HepG2 (cell line): Measurements from ENCODE around the gene PFKFB4. TPM values are rescaled to one million over a fixed set of nuclear protein-coding genes. Genes with fewer than 3 reads are reported as not detected.

ENCODE experiments used
- AGO1 ChIP-seq: fragments of 200-400 bp; formaldehyde crosslinking; IDR thresholded peaks from 2 replicates; pipeline ENCODE4 v1.6.1; 2017; ENCODE audit warnings: mild to moderate bottlenecking, low read depth, low read length, moderate library complexity; ENCODE audit not compliant: poor library complexity, severe bottlenecking
- ATF3 ChIP-seq: sonication (generic); formaldehyde crosslinking; IDR thresholded peaks from 2 replicates; pipeline ENCODE4 v1.4.0; 2020; ENCODE audit warnings: missing genetic modification reagents
- CBX2 ChIP-seq, 2 experiments: fragments of 200-600 bp in 1 of 2; sonication (generic); formaldehyde crosslinking in 1 of 2; IDR thresholded peaks; 2 replicates each; pipeline versions ENCODE4 v1.7.0 to v1.8.1; 2018 to 2022; ENCODE audit warnings: low read depth in 2 of 2, low read length in 1 of 2, mild to moderate bottlenecking in 1 of 2, missing genetic modification reagents in 1 of 2
- DRAP1 ChIP-seq: IDR thresholded peaks from 2 replicates; pipeline ENCODE4 v1.6.1; 2016; ENCODE audit warnings: missing genetic modification reagents, missing compliant biosample characterization
- E2F2 ChIP-seq: sonication (generic); formaldehyde crosslinking; IDR thresholded peaks from 2 replicates; pipeline ENCODE4 v1.4.0; 2020; ENCODE audit warnings: missing genetic modification reagents, borderline replicate concordance
- ESRRA ChIP-seq: sonication (generic); formaldehyde crosslinking; IDR thresholded peaks from 2 replicates; pipeline ENCODE4 v1.5.1; 2020; ENCODE audit warnings: mild to moderate bottlenecking, low read depth, missing genetic modification reagents
- GMEB2 ChIP-seq: IDR thresholded peaks from 2 replicates; pipeline ENCODE4 v1.6.1; 2016; ENCODE audit warnings: missing biosample characterization, missing genetic modification reagents, low read depth
- HHEX ChIP-seq: IDR thresholded peaks from 2 replicates; pipeline ENCODE4 v1.6.1; 2016; ENCODE audit warnings: control low read depth
- HNRNPLL ChIP-seq: fragments of 200-400 bp; formaldehyde crosslinking; IDR thresholded peaks from 2 replicates; pipeline ENCODE4 v1.6.1; 2017; ENCODE audit warnings: mild to moderate bottlenecking, low read depth, low read length; ENCODE audit not compliant: poor library complexity, severe bottlenecking
- HOXA5 ChIP-seq: sonication (generic); formaldehyde crosslinking; IDR thresholded peaks from 2 replicates; pipeline ENCODE4 v1.4.0; 2020; ENCODE audit warnings: missing genetic modification reagents
- JUND ChIP-seq: sonication (generic); formaldehyde crosslinking; IDR thresholded peaks from 2 replicates; pipeline ENCODE4 v1.8.0; 2022; ENCODE audit warnings: mild to moderate bottlenecking, missing genetic modification reagents
- NFE2L2 ChIP-seq: fragments of 150-350 bp; IDR thresholded peaks from 2 replicates; pipeline ENCODE4 v1.6.1; 2014; ENCODE audit warnings: low read length
- PITX1 ChIP-seq: sonication (generic); formaldehyde crosslinking; IDR thresholded peaks from 2 replicates; pipeline ENCODE4 v1.5.1; 2020; ENCODE audit warnings: mild to moderate bottlenecking, missing genetic modification reagents
- RBFOX2 ChIP-seq: fragments of 200-400 bp; formaldehyde crosslinking; IDR thresholded peaks from 2 replicates; pipeline ENCODE4 v1.6.1; 2017; ENCODE audit warnings: low read depth, mild to moderate bottlenecking, low read length
- REL ChIP-seq: sonication (generic); formaldehyde crosslinking; conservative IDR thresholded peaks from 2 replicates; pipeline ENCODE4 v1.8.0; 2022; ENCODE audit warnings: mild to moderate bottlenecking, missing genetic modification reagents, moderate library complexity
- REPIN1 ChIP-seq: sonication (generic); formaldehyde crosslinking; IDR thresholded peaks from 2 replicates; pipeline ENCODE4 v1.8.0; 2022; ENCODE audit warnings: missing genetic modification reagents, low read depth, mild to moderate bottlenecking, borderline replicate concordance
- SKI ChIP-seq: fragments of 450-650 bp; IDR thresholded peaks from one replicate; pipeline ENCODE4 v1.6.1; 2018; ENCODE audit warnings: mild to moderate bottlenecking; ENCODE audit not compliant: partially characterized antibody
- ZBTB14 ChIP-seq: sonication (generic); formaldehyde crosslinking; IDR thresholded peaks from 2 replicates; pipeline ENCODE4 v1.4.0; 2020; ENCODE audit warnings: missing genetic modification reagents
- ZNF710 ChIP-seq: sonication (generic); formaldehyde crosslinking; IDR thresholded peaks from 2 replicates; pipeline ENCODE4 v1.5.0; 2020; ENCODE audit warnings: mild to moderate bottlenecking, missing genetic modification reagents, borderline replicate concordance
- ZNF780A ChIP-seq: sonication (generic); formaldehyde crosslinking; IDR thresholded peaks from 2 replicates; pipeline ENCODE4 v1.8.0; 2022; ENCODE audit warnings: mild to moderate bottlenecking, missing genetic modification reagents, moderate library complexity
- ZSCAN30 ChIP-seq: sonication (generic); formaldehyde crosslinking; IDR thresholded peaks from 2 replicates; pipeline ENCODE4 v1.5.0; 2020; ENCODE audit warnings: mild to moderate bottlenecking, missing genetic modification reagents
- ZZZ3 ChIP-seq: sonication (generic); formaldehyde crosslinking; IDR thresholded peaks from 2 replicates; pipeline ENCODE4 v1.4.0; 2020; ENCODE audit warnings: missing genetic modification reagents, mild to moderate bottlenecking, borderline replicate concordance
- polyA plus RNA-seq, 8 experiments: library from polyadenylated mRNA; depleted of rRNA in 3 of 8; stranded (reverse) in 7 of 8; unstranded in 1 of 8; fragments of >200 nt; fragmentation: Illumina TruSeq in 4 of 8; extraction: Trizol in 4 of 8; gene quantifications; 2 replicates each; pipeline versions ENCODE4 v1.2.1 to v1.2.3, GENCODE V29; 2011 to 2016; ENCODE audit warnings: low read depth in 4 of 8, missing spikeins in 1 of 8, mixed read lengths in 1 of 8; ENCODE audit not compliant: insufficient read depth in 1 of 8
- total RNA-seq, 5 experiments: library from RNA; depleted of rRNA; stranded (reverse); fragments of >200 nt; fragmentation: Illumina TruSeq; extraction: Trizol; gene quantifications; 2 replicates each; pipeline ENCODE4 v1.2.3, GENCODE V29; 2016; ENCODE audit warnings: low read depth in 1 of 5

The PFKFB4 gene
- total and polyA plus RNA-seq, 2 of the 13 experiments (the other 11 are each of a cell fraction or from before 2014, with no cell fraction given) = 7.1 to 103 TPM

- peak; percentile 13; the same call in 1 of the 2 replicates for TF ChIP-seq ZNF710 (CRISPR knock-in tag)
- peak; percentile 64; the same call in 1 of the 2 replicates for TF ChIP-seq GMEB2 (CRISPR knock-in tag)
- no peak for TF ChIP-seq CBX2 (IDR thresholded peaks at IDR 0.05; ENCODE audit: low read depth, low read length)
- TF ChIP-seq CBX2 (CRISPR knock-in tag; IDR thresholded peaks at IDR 0.05; ENCODE audit: low read depth) = no peak
- no peak; the same call in 1 of the 2 replicates for TF ChIP-seq ZZZ3 (CRISPR knock-in tag)
- no peak for TF ChIP-seq REL
- no peak for TF ChIP-seq ESRRA (CRISPR knock-in tag)
- TF ChIP-seq ZSCAN30 (CRISPR knock-in tag) = no peak
- TF ChIP-seq SKI = no peak
- peak; percentile 88 for TF ChIP-seq RBFOX2
- no peak for TF ChIP-seq ZNF780A (CRISPR knock-in tag)
- peak; percentile 80 for TF ChIP-seq HOXA5 (CRISPR knock-in tag)
- TF ChIP-seq DRAP1 (CRISPR knock-in tag) = peak; percentile 87
- no peak; the same call in 1 of the 2 replicates for TF ChIP-seq PITX1 (CRISPR knock-in tag)
- TF ChIP-seq REPIN1 (CRISPR knock-in tag) = peak; percentile 46; the same call in 1 of the 2 replicates
- no peak for TF ChIP-seq JUND (CRISPR knock-in tag)
- TF ChIP-seq ZBTB14 (CRISPR knock-in tag) = no peak
- 0 out of 2 replicates have a peak, but pooled peaks have one; percentile 40 for TF ChIP-seq ATF3
- TF ChIP-seq NFE2L2 = no peak
- TF ChIP-seq HNRNPLL = peak; percentile 90
- TF ChIP-seq E2F2 (CRISPR knock-in tag) = no peak
- no peak for TF ChIP-seq AGO1
- no peak for TF ChIP-seq HHEX (CRISPR knock-in tag)
These were observed at the start of gene PFKFB4 (continued) for GRCh38 chr3:48556796-48557626.
